ENCODE results near the gene ERBB4.

DNA sequence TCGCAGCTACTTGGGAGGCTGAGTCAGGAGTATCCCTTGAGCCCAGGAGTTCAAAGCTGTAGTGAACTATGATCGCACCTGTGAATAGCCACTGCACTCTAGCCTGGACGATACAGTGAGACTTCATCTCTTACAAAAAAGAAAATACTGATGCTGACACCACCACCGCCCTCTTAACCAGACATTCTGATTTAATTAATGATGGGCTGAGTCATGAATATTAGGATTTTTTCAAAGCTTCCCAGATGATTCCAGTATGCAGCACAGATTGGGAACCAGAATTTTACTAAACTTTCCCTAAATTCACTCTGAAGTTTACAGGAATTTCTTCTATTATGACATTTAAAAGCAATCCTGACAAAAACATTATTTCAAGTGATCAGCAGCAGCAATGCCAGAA lies 130.1 kb downstream of the ERBB4 start:
- no peak for TF ChIP-seq POLR2AphosphoS5 (IDR thresholded peaks at IDR 0.05)
- no peak for TF ChIP-seq POLR2A (IDR thresholded peaks at IDR 0.05)
- TF ChIP-seq, protein P1, sequence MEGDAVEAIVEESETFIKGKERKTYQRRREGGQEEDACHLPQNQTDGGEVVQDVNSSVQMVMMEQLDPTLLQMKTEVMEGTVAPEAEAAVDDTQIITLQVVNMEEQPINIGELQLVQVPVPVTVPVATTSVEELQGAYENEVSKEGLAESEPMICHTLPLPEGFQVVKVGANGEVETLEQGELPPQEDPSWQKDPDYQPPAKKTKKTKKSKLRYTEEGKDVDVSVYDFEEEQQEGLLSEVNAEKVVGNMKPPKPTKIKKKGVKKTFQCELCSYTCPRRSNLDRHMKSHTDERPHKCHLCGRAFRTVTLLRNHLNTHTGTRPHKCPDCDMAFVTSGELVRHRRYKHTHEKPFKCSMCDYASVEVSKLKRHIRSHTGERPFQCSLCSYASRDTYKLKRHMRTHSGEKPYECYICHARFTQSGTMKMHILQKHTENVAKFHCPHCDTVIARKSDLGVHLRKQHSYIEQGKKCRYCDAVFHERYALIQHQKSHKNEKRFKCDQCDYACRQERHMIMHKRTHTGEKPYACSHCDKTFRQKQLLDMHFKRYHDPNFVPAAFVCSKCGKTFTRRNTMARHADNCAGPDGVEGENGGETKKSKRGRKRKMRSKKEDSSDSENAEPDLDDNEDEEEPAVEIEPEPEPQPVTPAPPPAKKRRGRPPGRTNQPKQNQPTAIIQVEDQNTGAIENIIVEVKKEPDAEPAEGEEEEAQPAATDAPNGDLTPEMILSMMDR (IDR thresholded peaks at IDR 0.05): no peak
- TF ChIP-seq EP300 (IDR thresholded peaks at IDR 0.05): no peak
